HG03571 (cell line): ENCODE data around the gene ABLIM2.

Experiments
- ATAC-seq: cut with Tn5 transposase; IDR thresholded peaks from one replicate; pipeline ENCODE4 v1.9.1; 2021; ENCODE audit not compliant: unreplicated experiment

Gene ABLIM2

DNA sequence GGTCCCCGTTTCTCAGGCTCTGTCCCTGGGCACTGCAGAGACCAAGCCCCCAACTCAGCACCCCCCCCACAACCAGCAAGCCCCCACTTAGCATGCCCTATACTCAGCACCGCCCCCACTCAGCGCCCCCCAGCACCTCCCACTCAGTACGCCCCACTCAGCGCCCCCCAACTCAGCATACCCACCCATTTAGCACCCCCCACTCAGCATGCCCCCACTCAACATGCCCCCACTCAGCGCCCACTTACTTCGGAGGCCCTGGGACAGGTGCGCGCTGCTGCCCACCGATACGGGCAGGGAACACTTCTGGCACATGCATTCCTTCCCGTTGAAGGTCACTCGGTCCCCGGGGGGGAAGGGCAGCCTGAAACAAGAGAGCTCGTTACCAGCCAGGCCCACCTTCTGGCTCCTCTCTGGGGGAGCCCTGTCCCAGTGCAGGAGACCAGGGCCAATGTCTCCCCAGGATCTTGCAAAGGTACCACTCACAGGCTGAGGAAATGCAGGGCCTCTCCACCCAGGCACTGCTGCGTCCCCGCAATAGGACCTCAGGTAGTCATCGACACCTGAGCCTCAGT is 70.6 kb downstream of the ABLIM2 start:
- no peak for ATAC-seq

DNA sequence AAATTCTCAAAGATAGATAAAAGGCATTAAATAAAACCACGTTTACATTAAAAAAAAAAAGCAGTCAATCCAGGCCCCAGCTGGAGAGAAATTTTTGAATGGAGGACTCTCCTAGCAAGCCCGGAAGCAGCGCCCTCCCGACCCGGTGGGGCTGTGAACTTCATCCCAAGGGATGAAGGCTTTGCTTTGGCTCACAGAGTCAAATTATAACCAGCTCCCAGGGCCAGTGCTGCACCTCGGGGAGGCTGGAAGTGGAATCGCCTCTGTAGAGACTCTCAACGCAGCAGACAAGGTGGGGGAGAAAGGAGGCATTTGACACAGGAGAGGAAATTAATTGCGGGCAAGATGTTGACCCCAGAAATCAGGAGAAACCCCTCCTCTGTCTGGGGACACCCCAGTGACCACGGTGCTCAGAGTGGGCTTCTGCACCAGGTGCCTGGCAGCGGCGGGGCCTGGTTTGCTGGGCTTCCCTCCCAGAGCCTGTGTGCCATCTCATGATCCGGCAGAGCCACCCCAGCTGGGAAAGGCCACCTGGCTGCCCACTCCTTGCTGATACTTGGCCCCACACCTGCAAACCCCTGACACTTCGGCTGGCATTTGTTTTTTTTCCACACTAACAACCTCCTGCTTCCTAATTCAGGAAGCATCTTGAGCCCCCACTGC is 71.7 kb downstream of the ABLIM2 start:
- ATAC-seq, result no peak

DNA sequence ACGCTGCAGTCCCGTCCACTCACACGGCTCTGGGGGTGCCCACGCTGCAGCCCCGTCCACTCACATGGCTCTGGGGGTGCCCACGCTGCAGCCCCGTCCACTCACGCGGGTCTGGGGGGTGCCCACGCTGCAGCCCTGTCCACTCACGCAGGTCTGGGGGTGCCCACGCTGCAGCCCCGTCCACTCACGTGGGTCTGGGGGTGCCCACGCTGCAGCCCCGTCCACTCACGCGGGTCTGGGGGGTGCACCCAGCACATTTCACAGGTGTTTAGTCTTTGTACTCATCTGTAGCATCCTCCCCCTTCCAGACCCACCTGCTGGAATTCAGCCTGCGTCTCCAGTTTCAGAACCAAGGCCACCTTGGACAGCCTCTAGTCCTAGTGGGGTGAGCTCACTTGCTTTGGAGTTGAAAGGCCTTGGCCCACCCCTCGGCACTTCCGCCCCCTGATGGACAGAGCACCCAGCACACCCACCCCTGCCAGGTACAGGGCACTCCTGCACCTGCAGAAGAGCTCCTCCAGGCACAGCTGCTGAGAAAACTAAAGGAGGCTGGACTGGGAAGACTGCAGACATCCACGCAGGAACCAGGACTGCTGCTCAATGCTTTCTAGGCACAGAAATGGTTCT is 73.0 kb downstream of the ABLIM2 start:
- no peak for ATAC-seq

DNA sequence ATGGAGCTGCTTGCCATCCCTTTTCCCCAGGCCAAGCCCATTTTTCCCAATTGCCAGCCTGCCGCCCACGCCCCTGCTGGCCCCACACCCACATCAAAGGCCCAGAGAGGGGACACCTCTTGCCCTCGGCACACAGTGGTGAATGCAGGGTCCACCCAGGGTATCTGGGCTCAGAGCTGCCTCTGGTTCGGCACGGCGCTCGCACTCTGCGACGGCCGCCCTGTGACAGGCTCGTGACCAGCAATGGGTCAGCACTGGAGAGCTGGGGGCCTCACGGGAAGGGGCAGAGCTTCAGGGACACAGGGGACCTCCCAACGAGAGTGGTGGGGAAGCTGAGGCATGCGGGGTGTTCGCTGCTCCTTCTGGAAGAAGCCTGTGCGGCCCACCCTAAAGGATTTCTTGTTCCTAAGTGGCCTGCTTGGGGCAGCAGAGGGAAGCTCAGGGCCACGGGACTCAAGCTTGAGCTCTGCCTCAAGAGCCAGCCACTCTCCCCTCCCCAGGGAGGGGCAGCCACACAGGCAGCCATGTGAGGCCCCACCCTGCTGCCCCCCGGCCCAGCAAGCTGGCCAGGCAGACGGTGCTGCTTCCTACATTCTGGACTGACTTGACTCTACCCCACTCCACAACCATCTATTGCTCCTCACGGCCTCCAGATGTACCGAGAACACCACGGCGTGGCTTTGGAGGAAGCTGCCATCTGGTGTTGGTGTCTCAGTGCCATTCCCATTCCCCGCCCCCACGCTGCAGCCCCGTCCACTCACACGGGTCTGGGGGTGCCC is 73.7 kb downstream of the ABLIM2 start:
- ATAC-seq, result no peak

DNA sequence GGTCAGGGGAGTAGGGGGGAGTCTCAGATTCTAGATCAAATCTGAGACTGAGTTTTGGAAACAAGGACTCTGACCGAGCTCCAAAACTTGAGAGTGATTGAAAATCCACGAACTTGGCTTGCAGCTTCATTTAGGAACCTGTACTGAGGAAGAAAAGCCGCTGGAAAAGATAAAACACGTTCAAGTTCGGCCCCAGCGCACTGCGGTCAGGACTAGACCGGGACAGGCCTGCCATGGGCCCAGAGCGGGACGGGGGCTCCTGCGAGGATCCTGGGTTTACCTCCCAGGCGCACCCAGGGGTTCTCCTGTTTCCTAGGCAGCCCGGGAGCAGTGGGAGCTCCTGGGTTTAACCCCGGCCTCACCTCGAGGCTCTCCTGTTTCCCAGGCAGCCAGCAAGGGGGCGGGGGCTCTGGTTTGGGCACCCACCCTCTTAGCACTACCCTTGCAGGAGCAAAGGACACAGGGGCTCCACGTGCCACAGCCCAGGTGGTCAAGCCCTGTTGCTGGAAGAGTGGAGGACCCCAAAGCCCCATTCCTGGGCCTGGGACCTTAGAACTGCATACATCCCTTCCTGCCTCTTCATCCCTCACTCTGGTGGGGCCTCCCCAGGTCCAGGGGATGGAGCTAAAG is 74.5 kb downstream of the ABLIM2 start:
- no peak for ATAC-seq

DNA sequence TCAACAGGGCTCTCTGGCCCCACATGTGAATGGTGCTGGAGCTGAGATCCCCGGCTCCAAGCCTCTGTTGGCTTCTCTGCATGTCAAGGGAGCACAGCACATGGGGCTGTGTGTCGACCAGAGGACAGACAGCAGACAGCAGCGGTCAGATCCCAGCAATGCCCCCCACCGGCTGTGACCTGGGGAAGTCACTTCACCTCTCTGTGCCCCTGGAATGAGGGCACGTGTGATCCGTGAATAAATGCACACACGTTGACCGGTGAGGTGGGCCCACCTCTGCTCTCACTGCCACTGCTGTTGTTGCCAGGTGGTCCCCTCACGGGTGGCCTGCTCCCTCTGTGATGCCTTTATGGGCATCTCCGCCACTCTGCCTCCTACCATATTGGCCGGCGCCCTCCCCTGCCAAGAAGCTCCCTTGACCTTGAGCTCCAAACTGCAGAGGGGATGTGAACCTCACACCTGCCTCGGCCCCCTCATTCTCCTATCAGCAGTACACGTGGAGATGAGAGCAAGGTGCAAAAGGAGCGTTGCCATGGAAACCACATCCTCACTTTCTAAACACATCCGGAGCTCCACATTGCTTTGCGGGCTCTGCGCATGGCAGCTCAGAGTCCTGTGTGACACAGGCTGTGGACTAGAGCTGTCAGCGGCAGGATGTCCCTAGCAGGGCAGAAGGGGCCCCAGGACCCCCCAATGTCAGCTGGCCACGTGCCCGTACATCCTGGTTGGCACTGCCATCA is 75.4 kb downstream of the ABLIM2 start:
- no peak for ATAC-seq

DNA sequence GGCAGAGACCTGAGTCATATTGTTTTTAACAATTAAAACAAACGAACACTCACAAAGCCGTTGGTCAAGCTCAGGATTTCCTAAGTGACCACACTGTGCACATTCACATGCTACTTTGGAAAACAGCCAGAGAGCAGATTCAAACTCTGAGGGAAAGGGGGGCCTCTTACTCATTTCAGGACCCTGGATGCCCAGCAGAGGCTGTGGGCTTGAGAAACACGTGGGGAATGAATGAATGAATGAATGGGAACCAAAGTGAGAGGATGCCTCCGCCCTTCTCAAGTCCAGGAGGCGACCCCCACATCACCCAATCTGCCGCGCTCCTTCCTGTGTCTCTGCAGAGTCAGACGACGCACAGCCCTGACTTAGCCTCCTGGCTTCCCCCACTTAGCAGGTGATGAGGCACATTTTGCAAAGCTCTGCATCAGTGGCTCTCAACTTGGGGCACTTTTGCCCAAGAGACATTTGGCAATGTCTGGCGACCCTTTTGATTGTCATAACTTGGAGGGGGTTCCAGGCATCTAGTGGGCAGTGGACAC is 76.0 kb downstream of the ABLIM2 start:
- no peak for ATAC-seq

DNA sequence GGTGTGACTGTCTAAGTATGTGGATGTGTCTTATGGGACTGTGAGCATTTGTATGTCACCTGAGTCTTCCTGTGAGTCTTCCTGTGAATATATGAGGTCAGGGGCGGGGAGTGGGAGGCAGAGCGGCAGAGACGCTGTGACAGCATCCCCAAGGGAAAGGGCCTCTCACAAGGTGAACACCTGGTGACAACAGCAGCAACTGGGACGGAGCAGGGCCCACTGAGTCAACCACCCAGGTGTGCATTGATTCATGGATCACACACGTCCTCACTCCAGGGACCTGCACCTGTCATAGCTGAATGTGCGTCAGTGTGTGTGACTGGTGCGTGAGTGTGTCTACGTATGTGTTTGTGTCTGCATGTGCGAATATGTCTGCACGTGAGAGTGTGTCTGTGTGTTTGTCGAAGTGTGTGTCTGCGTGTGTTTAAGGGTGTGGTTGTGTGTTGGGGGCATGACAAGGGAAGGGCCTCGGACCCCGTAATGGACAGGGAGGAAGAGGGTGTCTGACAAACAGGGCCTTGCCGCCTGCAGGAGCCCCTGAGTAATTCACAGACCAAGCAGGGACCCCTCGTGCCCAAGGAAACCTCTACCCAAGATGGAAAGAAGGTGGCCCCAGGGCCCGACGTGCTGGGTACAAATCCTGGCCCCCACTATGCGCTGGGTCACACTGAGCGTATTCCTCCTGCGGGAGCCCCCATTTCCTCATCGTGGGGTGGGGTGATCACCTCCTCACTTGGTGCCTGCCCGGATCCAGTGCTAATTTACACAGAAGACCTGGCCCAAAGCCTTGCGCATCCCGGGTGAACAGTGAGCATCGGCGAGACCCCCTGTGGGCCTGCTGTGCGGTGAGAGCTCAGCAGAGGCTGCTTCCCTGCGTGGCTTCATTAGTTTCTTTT is 76.7 kb downstream of the ABLIM2 start:
- no peak for ATAC-seq

DNA sequence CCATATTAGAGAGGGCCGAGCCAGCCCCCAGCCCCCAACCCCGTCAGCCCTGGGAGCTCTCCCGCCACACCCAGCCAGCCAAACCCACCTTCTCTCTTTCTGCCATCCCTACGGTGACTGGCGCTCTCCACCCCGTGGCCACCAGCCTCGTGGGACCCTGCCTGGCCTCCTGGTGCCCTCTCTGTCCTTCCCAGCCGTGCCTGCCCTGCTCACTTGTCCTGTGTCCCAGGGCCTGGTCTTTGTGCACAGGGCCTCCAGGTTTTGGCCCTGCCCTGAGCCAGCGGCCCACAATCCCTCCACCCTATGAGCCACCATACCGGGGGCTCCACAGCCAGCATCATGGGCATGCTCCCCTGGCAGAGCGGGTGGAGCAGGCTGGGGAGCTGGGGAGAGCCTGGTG is 77.4 kb downstream of the ABLIM2 start:
- no peak for ATAC-seq

DNA sequence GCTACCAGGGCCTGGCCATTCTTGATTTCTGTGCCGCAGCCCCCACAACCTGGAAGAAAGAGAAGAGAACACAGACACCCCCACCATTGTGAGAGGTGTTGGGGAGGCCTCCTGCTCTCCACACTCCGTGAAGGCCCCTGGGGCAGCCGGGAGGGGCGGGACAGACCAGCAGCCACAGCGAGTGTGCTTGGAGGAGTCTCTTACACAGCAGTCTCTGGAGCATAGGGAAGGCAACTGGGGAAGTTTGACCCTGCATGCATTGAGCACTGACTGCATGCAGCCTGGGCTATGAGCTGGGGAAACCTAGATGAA is 77.9 kb downstream of the ABLIM2 start:
- no peak for ATAC-seq

DNA sequence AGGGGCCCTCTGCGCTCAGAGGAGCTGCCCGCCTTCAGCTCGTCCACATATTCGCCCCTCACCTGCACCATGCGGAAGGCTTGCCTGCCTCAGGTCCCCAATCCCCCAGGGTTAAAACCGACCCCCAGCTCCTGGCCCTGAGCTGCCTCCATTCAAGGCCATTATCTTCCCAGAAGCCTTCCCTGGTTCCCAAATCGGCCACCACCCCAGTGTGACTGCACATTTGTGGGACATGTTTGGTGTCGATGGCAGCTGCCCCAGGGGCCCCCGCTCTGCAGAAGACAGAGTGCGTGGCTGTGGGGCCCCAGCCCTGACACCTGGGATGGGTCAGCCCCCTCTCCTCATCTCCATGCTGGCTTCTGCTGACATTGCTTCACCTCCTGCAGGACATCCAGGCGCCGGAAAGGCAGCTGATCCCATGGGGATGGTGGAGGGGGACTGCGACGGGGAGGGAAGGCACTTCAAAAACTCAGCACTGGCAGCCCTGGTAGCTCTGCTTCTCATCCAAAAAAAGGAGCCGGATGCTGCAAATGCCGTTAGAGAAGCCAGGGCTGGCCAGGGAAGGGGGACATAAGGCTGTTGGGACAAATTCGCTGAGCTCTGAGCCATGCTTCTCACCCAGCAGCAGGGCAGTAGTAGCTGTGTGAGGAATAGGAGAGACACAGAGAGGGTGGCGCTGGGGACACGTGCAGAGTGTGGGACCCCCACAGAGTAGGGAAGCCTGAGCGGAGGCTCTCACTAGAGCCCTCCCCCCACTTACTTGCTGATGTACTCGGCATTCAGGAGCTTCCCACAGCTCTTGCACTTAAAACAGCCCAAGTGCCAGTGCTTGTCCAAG is 78.5 kb downstream of the ABLIM2 start:
- ATAC-seq, result no peak

DNA sequence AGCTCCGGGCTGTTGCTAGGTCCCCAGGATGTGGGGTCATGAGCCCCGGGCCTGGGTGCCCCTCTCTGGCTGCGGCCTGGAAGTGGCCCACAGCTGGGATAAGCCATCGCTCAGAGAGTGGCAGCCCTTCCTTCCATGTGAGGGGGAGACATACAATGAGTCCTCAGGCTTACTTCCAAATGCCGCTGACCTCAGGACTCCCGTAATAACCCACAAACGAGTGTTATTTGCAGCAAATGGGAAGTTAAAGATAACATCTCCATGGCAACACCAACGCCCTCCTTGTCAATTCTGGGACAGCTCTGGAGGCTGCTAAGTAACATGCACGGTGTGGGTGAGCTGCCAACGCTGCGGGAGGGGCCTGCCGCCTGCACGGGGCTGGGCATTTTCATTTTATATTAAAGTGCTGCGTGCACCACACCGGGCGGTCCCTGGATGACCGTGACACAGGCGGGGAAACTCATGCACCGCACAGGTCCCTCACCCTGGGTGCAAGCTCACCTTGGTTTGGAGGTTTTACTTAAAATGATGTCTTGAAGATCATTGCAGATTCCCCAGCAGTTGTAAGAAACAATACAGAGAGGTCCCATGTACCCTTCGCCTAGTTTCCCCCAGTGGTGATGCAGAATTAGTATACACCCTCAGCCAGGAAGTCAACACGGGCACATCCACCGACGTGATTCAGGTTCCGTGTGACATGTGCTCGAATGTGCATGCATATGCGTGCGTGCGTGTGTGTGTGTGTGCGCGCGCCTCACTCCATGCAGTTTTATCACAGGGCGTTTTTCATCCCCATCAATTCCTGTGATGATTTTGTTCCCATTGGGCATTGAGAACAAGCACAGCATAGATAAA is 79.4 kb downstream of the ABLIM2 start:
- no peak for ATAC-seq

DNA sequence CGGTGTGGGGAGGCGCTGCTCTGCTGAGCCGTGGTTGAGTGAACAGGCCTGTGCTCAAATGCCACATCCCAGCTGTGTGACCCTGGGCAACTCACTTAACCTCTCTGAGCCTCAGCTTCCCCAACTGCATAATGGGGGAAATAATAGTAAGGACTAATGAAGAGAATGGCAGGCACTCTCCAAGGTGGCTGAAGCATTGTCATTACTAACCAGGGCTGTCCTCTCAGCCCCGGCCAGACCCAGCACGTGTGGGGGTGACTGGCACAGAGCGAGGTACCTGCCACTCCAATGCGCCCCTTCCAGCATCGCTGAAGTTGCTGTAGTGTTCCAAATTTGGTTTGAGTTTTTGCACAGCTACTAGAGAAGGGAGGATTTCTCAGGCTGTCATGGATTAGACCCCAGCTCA is 80.0 kb downstream of the ABLIM2 start:
- no peak for ATAC-seq

DNA sequence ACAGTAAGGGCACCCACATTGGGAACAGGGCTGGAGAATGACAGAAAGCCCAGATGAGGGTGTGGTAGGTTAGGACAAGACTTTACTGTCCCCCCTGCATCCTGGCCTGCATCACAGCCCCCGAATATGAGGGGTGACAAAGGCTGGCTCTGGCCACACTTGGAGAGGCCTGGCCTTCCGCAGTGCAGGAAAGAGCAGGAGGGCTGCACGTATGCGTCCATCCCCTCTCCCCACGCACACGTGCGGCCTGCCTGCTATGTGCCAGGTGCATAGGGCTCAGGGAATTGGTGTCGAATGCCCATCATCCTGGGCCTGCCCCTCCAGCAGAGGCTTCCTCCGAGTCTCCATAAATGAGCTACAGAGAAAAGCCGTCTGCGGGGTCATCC is 80.5 kb downstream of the ABLIM2 start:
- ATAC-seq, result no peak

DNA sequence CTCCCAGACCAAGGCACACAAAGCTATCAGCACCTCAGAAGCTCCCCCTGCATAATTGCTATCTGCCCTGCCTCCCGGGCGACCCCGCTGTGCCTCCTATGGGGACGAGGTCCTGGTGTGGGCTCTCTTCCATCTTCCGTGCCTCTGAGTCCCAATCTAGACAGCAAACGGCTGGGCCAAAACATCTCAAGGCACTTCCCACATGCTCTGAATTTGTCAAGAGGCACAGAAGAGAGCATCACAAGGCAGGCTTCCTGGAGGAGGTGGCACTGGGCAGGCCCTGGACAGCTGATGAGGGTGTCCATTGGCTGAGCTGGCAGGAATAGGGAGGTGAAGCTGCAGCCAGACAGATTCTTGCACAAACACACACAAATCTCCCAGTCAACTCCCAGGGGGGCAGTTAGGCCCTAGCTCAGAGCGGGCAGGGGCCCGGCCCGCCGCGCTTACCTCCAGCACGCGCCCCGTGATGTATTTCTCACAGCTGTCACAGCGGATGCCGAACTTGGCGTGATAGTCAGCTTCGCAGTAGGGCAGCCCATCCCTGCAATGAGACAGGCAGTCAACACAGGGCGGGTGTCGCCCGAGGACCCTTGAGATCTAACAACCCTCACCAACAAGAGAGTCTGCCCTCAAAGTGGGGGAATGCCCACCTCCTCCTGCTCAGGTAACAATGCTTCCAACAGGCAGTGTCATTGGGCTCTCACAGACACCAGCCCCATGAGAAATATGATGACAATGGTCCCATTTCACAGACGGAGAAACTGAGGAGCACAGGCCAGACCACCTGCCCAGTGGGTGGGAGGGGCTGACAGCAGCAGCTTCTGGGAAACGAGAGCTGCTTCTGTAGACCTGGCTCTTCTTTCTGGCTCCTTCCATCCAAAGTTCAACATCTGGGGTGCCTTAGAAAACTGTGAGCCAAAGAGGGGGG is 81.2 kb downstream of the ABLIM2 start:
- no peak for ATAC-seq

DNA sequence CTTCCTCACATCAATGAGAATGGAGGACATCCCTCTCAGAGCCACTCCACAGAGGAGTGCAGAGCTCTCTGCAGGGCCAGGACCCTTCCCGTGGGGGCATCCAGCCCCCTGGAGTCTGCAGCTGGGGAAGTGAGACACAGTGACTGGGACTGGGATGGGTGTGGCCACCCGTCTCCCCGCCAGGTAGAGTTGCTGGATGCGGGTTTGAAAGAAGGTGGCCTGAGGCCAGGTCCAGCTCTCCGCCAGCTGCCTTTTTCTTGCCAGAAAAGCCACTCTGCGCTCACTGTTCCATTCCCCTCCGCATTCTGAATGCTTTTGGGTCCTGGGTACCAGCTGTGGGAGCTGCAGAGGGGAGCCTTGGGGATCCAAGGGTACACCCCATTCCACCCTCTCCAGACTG is 82.6 kb downstream of the ABLIM2 start:
- no peak for ATAC-seq
